Astrocyte of the hippocampus (primary cell): ENCODE data around the gene SNX6.
"Not testable (repeated sequence)": the region's sequence is repeated elsewhere in the genome, so short reads cannot be mapped to it uniquely, and the experiment has no call there.

Experiments used
- DNase-seq: peaks from one replicate; pipeline ENCODE4 v3.0.0; 2011; ENCODE audit warnings: low read depth, low spot score

The SNX6 gene

DNA sequence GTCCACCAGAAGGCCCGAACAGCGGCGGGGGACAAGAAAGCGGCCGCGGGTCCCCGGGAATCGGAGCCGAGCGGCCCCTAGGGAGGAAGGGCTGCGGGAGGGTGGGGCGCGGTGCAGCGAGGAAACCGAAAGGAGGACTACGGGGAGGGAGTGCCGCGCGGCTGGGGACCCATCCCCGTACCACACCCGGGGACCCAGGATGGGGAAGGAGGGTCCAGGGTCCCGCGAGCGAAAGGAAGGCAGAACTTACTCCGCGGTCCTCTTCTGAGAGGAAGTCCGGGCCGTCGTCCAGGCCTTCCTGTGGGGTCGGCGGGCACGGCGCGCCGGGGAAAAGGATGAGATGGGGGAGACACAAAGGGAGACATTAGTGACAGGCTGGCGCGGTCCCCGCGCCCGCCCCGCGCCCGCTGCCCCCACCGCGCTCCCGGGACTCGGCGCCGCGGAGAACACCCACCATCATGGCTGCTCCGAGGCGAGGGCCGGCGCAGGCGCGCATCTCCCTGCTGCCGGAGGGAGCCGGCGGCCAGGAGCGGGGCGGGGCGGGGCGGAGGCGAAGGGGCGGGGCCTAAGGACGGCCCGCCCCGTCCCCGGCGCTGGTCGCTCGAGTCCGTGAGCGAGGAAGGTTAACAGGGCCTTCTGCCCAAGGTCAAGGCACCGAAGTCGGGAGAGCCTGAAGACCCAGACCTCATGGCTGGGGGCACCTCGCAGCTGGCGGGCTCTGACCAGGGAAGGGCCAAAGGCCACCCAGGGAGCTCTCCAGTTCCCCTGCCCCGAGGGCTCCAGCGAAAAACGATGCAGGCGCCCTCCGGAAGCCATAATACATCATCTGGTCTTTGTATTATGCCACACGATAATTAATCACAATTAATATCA, at the start of gene SNX6:
Gene SNX6, minus strand, starts transcription at position 492 of the 873 bp plus-strand sequence. Its CDS starts 32 bp downstream, at position 460.
- peak; percentile 93 for DNase-seq

GRCh38 chr14:34678735-34679134, 48.8 kb upstream of the SNX6 start:
- no peak for DNase-seq

GRCh38 chr14:34678306-34678705, 48.4 kb upstream of the SNX6 start:
- DNase-seq: peak; percentile 76

- peak; percentile 52 for DNase-seq
These were observed 46.7 kb upstream of the SNX6 start for GRCh38 chr14:34676516-34677211.

- no peak for DNase-seq
These were observed 43.8 kb upstream of the SNX6 start for GRCh38 chr14:34673702-34674101.

DNA sequence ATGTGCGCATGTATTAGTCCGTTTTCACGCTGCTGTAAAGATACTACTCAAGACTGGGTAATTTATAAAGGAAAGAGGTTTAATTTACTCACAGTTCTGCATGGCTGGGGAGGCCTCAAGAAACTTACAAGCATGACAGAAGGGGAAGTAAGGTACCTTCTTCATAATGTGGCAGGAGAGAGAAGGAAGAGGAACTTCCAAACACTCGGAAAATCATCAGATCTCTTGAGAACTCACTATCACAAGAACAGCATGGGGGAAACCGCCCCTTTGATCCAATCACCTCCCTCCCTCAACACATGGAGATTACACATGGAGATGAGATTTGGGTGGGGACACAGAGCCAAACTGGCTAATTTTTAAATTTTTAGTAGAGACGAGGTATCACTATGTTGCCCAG, 41.8 kb upstream of the SNX6 start:
- no peak for DNase-seq

GRCh38 chr14:34668111-34668510, 38.2 kb upstream of the SNX6 start:
- DNase-seq: no peak

- DNase-seq: no peak
These were observed 37.1 kb upstream of the SNX6 start for GRCh38 chr14:34667007-34667406.

- peak; percentile 62 for DNase-seq
These were observed 36.0 kb upstream of the SNX6 start for GRCh38 chr14:34665785-34666435.

DNA sequence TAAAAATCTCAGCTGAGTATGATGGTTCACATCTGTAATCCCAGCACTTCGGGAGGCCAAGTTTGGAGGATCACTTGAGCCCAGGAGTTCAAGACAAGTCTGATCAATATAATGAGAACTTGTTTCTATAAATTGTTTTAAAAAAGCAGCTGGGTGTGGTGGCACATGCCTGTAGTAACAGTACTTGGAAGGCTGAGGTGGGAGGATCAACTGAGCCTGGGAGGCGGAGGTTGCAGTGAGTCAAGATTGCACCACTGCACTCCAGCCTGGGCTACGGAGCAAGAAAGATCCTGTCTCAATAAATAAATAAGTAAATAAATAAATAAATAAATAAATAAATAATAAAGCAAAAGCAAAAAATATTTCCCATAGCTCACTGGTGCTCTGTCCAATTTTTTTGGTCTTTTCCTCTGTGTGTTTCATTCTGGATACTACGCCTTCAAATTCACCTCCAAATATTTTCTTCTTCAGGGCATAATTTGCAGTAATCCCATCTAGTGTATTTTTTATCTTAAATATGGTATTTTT, 32.7 kb upstream of the SNX6 start:
- no peak for DNase-seq

- DNase-seq: no peak
These were observed 30.8 kb upstream of the SNX6 start for GRCh38 chr14:34660796-34661195.

DNA sequence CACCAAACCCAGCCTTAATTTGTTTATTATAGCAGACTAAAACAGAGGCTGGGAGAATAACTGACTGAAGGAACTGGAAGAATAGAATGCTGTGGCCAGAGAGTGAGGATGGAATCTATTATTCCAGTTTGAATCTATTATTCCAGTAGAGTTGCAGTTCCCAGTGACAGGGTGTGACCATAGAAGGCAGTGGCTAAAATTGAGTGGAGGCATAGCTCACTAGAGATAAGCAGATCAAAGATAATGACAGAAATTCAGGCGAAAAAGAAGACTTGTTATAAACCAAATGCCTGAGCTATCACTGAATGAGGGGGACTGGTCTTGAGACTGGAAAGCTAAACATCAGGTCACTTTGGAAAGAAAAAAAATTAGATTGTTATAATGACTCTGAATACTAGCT, 26.0 kb upstream of the SNX6 start:
- DNase-seq: no peak

- not testable (repeated sequence) for DNase-seq
These were observed 23.1 kb upstream of the SNX6 start for GRCh38 chr14:34653073-34653472.

DNA sequence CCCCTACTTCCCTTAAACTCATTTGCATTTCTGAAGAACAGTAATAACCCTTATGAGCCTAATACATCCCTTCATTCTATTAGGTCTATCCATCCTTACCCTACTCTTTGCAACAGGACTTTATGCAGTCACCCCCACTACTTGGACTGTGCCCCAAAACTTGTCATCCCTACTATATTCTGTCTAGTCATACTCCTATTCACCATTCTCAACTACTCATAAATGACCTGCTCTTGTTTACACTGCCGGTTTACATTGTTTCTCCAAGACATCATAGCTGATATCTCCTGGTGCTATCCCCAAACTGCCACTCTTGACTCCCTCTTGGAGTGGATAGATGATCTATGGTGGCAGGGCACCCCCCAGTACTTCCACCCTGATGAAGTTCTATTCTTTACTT, 22.4 kb upstream of the SNX6 start:
- not testable (repeated sequence) for DNase-seq

GRCh38 chr14:34650786-34651584, 21.0 kb upstream of the SNX6 start:
- peak; percentile 94 for DNase-seq

DNA sequence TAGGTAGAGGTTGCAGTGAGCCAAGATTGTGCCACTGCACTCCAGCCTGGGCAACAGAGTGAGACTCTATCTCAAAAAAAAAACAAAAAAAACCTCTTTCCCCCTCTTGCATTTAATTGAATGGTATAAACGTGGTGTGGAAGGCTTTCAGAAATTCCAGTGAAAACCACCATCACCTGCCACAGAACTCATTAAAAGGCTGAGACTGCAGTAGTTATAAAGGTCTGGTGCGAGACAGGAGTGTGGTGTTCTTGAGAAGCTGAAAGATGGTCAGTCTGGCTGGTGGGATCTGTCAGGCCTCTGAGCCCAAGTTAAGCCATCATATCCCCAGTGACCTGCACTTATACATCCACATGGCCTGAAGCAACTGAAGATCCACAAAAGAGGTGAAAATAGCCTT, 20.1 kb upstream of the SNX6 start:
- peak; percentile 67 for DNase-seq

- DNase-seq: peak; percentile 54
These were observed 19.4 kb upstream of the SNX6 start for GRCh38 chr14:34649344-34649743.

DNA sequence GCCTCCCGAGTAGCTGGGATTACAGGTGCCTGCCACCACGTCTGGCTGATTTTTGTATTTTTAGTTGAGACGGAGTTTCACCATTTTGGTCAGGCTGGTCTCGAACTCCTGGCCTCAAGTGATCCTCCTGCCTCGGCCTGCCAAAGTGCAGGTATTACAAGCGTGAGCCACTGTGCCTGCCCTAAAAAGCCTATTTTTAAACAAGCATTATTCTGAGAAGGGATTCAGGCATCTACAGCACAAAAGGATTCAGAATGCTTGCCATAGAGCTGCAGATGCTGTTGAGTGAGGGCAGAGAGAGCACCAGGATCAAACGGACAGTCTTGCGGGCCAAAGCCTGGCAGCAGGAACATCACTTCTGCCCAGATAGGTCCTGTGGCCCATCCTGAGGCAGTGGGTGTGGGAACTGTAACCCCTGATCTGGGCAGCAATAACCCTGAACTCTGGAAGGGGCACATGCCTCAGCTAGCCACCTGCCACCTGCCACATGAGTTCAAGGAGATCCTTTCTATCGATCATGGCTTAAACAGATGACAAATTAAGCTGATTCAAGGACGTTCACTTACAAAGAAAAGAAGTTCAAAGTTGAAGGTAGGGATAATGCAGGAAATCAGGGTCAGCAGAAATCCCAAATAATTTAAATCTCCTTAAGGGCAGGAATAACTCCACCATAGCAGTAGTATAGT, 16.8 kb upstream of the SNX6 start:
- DNase-seq: no peak

GRCh38 chr14:34643361-34643760, 13.4 kb upstream of the SNX6 start:
- DNase-seq: no peak

DNA sequence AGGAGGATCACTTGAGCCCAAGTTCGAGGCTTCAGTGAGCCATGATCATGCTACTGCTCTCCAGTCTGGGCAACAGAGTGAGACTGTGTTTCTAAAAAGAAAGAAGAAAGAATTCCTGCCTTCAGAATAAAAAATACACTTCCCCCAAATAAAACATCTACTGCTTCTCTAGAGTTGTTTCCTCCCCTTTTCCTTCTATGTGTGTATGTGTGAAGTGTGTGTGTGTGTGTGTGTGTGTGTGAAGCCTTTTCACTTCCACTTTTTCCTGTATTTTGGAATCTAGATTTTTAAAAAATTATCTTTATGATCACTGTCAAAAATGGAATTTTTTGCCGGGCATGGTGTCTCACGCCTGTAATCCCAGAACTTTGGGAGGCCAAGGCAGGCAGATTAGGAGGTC, 12.6 kb upstream of the SNX6 start:
- no peak for DNase-seq

DNA sequence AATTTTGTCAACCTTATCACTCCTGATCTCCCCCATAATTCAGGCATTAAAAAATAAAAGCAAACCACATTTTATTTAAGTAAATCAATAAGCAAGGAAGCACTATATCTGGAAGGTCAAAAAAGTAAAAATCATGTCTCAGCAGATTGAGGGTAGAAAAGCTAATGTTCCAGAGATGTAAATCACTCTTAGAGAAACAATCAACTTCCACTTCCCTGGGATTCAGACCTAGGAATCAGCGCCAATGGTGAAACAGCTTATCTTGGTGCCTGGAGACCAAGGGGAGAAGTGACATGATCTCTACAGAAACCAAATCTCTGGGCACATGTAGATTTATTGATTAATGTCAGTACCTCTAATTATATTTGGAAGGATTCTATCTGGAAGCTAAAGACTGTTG, 10.9 kb upstream of the SNX6 start:
- DNase-seq: no peak
